A673 (cell line): Measurements from ENCODE around the gene ITSN2. TPM values are rescaled to one million over a fixed set of nuclear protein-coding genes. Genes with fewer than 3 reads are reported as not detected.

ENCODE experiments used
- BruUV-seq: library from RNA; stranded (reverse); fragments of 400-500 nt; replicated peaks from 2 replicates; lab custom pipeline; 2021; lab: Mats Ljungman, UMichigan
- CTCF ChIA-PET: fragments of 300-600 bp; sonication (Branson Sonifier 250); formaldehyde crosslinking; loops from one replicate; lab custom pipeline; 2022; ENCODE audit warnings: antibody characterized with exemption; lab: Charles Lee
- POLR2A ChIA-PET: fragments of 300-600 bp; sonication (Branson Sonifier 250); formaldehyde crosslinking; loops from one replicate; lab custom pipeline; 2022; ENCODE audit warnings: antibody characterized with exemption; ENCODE audit not compliant: low non-redundant PET; lab: Charles Lee
- DNase-seq: peaks from one replicate; pipeline ENCODE4 v3.0.0-alpha.2; 2015; ENCODE audit warnings: low spot score
- H3K27ac ChIP-seq: fragments of 200-600 bp; sonication (generic); 2 replicates; pipeline ENCODE4 v1.5.1; 2016; ENCODE audit warnings: mixed run types, low read depth, mild to moderate bottlenecking, mixed read lengths, antibody characterized with exemption, low read length; ENCODE audit not compliant: poor library complexity, severe bottlenecking
- H3K27me3 ChIP-seq: fragments of 200-600 bp; sonication (generic); replicated peaks from 2 replicates; pipeline ENCODE4 v1.6.1; 2017; ENCODE audit warnings: mixed run types, low read depth, mild to moderate bottlenecking, mixed read lengths, antibody characterized with exemption, low read length; ENCODE audit not compliant: insufficient read depth, poor library complexity
- H3K36me3 ChIP-seq: fragments of 200-600 bp; sonication (generic); 2 replicates; pipeline ENCODE4 v1.6.1; 2016; ENCODE audit warnings: mixed run types, mild to moderate bottlenecking, mixed read lengths, antibody characterized with exemption, low read length; ENCODE audit not compliant: insufficient read depth, poor library complexity, severe bottlenecking
- H3K4me1 ChIP-seq: fragments of 200-600 bp; sonication (generic); 2 replicates; pipeline ENCODE4 v1.6.1; 2017; ENCODE audit warnings: mixed run types, mild to moderate bottlenecking, mixed read lengths, antibody characterized with exemption, low read length; ENCODE audit not compliant: insufficient read depth, poor library complexity, severe bottlenecking
- H3K4me3 ChIP-seq: fragments of 200-600 bp; sonication (generic); 2 replicates; pipeline ENCODE4 v1.5.1; 2016; ENCODE audit warnings: low read depth, mixed run types, mild to moderate bottlenecking, mixed read lengths, low read length; ENCODE audit not compliant: poor library complexity, severe bottlenecking
- H3K9me3 ChIP-seq: fragments of 200-600 bp; sonication (generic); 2 replicates; pipeline ENCODE4 v1.6.1; 2016; ENCODE audit warnings: mixed run types, low read depth, mild to moderate bottlenecking, mixed read lengths, antibody characterized with exemption, low read length; ENCODE audit not compliant: poor library complexity, severe bottlenecking
- EZH2 ChIP-seq: fragments of 200-600 bp; sonication (generic); IDR thresholded peaks from 2 replicates; pipeline ENCODE4 v1.6.1; 2017; ENCODE audit warnings: borderline replicate concordance, low read depth, mild to moderate bottlenecking, mixed read lengths, antibody characterized with exemption, low read length; ENCODE audit not compliant: poor library complexity, severe bottlenecking
- intact Hi-C: fragments of 100-400 bp; cut with micrococcal nuclease; formaldehyde crosslinking; loops from one replicate; pipeline ENCODE4 v1.10.0; 2022; ENCODE audit not compliant: unreplicated experiment
- total RNA-seq: library from RNA; stranded (reverse); gene quantifications from 2 replicates; pipeline ENCODE4 v1.2.3, GENCODE V29; 2021
- TF ChIP-seq, protein P1 (sequence below): fragments of 300-800, 200-600 bp; sonication (generic); conservative IDR thresholded peaks from 2 replicates; pipeline ENCODE4 v1.5.1; 2017; ENCODE audit warnings: low read depth, mild to moderate bottlenecking, antibody characterized with exemption, low read length, moderate library complexity, mixed read lengths

ITSN2 gene
- total RNA-seq, 1 experiment from 2014 or later, result 16.4 TPM

DNA sequence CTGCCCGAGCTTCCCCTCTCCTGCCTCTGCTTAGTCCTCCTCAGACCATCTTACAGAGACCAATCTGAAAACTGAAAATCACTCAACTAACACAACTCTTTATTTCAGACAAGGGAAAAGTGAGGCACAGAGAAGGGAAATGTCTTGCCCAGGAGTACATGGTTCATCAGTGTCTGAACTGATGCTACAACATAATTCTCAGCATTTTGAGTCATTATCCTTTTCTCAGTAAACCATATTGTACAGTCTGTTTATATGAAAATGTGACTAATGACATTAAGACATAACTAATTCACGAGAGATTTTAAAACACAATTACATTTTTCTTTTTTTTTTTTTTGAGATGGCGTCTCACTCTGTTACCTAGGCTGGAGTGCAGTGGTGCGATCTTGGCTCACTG is 62.7 kb downstream of the ITSN2 start:
- Histone ChIP-seq H3K27ac (no peak overlapping the region), H3K4me1 (no peaks in the 10 kb centered on the region), H3K4me3 (no peak overlapping the region), H3K27me3 (no peaks in the 10 kb centered on the region), H3K36me3 (peaks cover 4% of the 10 kb centered on the region), H3K9me3 (no peaks in the 10 kb centered on the region)
- TF ChIP-seq EZH2, result no peak
- TF ChIP-seq, protein P1, sequence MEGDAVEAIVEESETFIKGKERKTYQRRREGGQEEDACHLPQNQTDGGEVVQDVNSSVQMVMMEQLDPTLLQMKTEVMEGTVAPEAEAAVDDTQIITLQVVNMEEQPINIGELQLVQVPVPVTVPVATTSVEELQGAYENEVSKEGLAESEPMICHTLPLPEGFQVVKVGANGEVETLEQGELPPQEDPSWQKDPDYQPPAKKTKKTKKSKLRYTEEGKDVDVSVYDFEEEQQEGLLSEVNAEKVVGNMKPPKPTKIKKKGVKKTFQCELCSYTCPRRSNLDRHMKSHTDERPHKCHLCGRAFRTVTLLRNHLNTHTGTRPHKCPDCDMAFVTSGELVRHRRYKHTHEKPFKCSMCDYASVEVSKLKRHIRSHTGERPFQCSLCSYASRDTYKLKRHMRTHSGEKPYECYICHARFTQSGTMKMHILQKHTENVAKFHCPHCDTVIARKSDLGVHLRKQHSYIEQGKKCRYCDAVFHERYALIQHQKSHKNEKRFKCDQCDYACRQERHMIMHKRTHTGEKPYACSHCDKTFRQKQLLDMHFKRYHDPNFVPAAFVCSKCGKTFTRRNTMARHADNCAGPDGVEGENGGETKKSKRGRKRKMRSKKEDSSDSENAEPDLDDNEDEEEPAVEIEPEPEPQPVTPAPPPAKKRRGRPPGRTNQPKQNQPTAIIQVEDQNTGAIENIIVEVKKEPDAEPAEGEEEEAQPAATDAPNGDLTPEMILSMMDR, result no peak
- no peak for DNase-seq
- POLR2A ChIA-PET, result no interaction called here
- CTCF ChIA-PET, result no interaction called here
- intact Hi-C loops, result no loop called here
- BruUV-seq, result no TSS peak

DNA sequence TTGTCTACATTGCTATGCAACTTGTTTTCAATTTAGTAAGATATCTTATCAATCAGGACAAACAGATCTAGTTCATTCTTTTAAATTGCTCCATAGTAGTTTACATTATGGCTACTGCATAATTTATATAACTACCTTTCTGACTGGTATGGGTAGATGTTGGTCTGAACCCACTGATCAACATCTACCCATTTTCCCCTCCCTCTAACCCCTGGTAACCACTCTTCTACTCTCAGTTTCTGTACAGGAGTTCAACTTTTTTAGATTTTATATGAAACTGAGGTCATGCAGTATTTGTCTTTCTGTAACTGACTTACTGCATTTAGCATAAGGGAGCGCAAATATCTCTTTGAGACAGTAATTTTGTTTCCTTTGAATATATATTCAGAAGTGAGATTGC is 73.2 kb downstream of the ITSN2 start:
- intact Hi-C loops, result no loop called here
- no peak overlapping the region for H3K4me3 ChIP-seq
- H3K9me3 ChIP-seq, result no peaks in the 10 kb centered on the region
- no peaks in the 10 kb centered on the region for H3K27me3 ChIP-seq
- no peaks in the 10 kb centered on the region for H3K36me3 ChIP-seq
- no peak for DNase-seq
- ChIA-PET CTCF (no interaction called here), POLR2A (no interaction called here)
- BruUV-seq, result no TSS peak
- H3K27ac ChIP-seq, result no peak overlapping the region
- H3K4me1 ChIP-seq, result no peaks in the 10 kb centered on the region
- TF ChIP-seq, protein P1, result no peak
- no peak for TF ChIP-seq EZH2

DNA sequence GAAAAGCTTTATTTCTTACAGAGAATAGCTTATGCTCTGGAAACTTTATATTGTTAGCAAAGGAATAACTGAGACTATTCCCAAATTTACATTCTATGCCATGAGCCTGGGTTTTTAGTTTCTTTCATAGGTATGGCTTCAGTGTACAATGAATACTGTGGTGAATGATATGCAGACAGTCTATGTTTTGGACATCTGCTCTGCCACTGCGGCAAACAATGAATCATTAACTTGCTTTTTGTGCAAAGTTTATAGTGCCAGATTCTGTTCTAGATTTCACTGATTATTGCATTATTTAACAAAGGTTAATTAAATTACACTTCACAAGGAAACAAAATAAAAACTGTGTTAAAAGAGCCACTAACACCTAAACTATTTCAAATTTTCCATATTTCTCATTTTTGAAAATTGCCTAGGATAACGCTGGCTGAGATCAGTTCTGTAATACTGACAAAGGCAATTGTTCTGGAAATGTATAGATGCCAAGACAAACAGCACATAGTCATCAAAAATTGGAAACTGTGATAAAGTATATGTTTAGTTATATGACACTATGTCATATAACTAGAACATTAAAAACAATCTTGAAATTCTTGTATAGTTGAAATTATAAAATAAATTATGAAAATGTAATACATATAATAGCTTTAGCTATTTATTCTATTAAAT is 74.7 kb downstream of the ITSN2 start:
- ChIA-PET CTCF (interaction anchor here (0.7 kb wide), 1 partner anchor 594 kb away, joined by 6 read pairs; no protein-coding TSS in a partner anchor), POLR2A (no interaction called here)
- Histone ChIP-seq H3K27ac (no peak overlapping the region), H3K36me3 (no peaks in the 10 kb centered on the region), H3K9me3 (no peaks in the 10 kb centered on the region), H3K27me3 (no peaks in the 10 kb centered on the region), H3K4me3 (no peak overlapping the region), H3K4me1 (no peaks in the 10 kb centered on the region)
- TF ChIP-seq, protein P1, result no peak
- TF ChIP-seq EZH2, result no peak
- no peak for DNase-seq
- intact Hi-C loops, result no loop called here
- no TSS peak for BruUV-seq
